Motor neuron (in vitro differentiated cells): ENCODE results near the gene PDZD11. TPM values are rescaled to one million over a fixed set of nuclear protein-coding genes. Genes with fewer than 3 reads are reported as not detected.
"Not testable (repeated sequence)": the region's sequence is repeated elsewhere in the genome, so short reads cannot be mapped to it uniquely, and the experiment has no call there.

ENCODE experiments used
- ATAC-seq, 8 experiments: fragments of 200-7000 bp; cut with Tn5 transposase; replicated peaks in 6 of 8; 2 replicates each; pipeline ENCODE4 v1.8.0; 2021; ENCODE audit warnings: mild to moderate bottlenecking in 8 of 8, moderate library complexity in 8 of 8
- H3K27ac ChIP-seq, 2 donors: fragments of 250-450 bp; sonication (Bioruptor Pico); 2 replicates each; pipeline ENCODE4 v1.9.0; 2021; ENCODE audit warnings: antibody characterized with exemption in 2 of 2, mild to moderate bottlenecking in 2 of 2, moderate library complexity in 1 of 2
- H3K4me1 ChIP-seq, 2 donors: fragments of 250-450 bp; sonication (Bioruptor Pico); replicated peaks in 1 of 2; 2 replicates each; pipeline ENCODE4 v1.6.1; 2021; ENCODE audit warnings: antibody characterized with exemption in 2 of 2, mild to moderate bottlenecking in 2 of 2, moderate library complexity in 1 of 2
- H3K4me3 ChIP-seq, 5 donors: fragments of 250-450 bp; sonication (Bioruptor Pico); 2 replicates each; pipeline ENCODE4 v1.9.0; 2021; ENCODE audit warnings: antibody characterized with exemption in 5 of 5, mild to moderate bottlenecking in 5 of 5, moderate library complexity in 4 of 5
- WGBS, 10 experiments: fragments of 450-650 bp; shearing (Covaris generic); methylation state at CpG; one replicate each; pipeline ENCODE4 v1.0.0; 2022; 5-methylcytosine and 5-hydroxymethylcytosine counted together
- in situ Hi-C, 9 experiments: fragments of 400-800 bp; cut with MboI; loops; one replicate each; pipeline ENCODE4 v1.15.0; 2021; ENCODE audit warnings: low sequenced_read_pairs in 9 of 9, low pct_unique_long_range_greater_than_20kb in 2 of 9; ENCODE audit not compliant: unreplicated experiment in 9 of 9
- total RNA-seq, 8 experiments: library from RNA; unstranded; fragments of 300-600 nt; gene quantifications; 2 replicates each; pipeline versions ENCODE4 v1.2.3 to v1.2.4, GENCODE V29; 2022

The PDZD11 gene
- 10 to 100 TPM; 46.9 to 87.1 (median 54.9) TPM for total RNA-seq

DNA sequence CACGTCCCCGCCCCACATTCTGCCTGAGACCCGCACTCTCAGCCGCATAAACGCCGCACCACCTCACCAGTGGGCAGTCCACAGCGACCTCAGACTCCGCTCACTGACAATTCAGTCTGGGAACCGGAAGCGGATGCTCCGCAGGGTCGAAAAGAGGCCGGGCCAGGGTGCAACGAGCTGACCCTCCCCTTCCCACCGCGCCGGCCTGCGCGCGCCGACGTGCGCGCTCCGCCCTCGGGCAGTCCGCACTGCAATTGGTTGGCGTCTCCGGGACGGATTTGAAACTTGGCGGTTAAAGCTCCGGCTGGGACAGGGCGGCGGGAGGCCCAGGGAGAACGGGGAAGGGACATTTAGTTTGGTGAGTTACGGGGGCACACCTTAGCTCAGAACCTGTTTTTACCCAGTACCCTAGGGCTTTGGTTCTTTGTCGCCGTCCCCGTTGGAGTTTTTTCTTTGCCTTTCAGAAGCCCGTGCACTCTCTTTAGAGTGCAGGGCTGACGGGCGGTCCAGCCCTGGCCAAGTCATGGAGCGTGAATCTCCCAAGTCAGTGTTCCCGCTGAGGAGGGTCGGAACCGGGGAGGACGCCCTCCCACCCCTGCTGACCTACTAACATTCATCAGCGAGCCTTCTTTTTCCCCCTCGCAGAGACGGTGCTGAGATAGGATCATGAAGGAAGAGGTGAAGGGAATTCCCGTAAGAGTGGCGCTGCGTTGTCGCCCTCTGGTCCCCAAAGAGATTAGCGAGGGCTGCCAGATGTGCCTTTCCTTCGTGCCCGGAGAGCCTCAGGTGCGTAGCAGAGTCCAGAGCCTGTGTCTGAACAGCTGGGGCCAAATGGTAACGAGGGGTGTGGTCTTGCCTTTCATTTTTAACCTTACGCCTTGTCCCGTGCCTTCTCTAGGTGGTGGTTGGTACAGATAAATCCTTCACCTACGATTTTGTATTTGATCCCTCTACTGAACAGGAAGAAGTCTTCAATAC, at the start of gene PDZD11, which contains the start of gene KIF4A:
TSS of gene PDZD11 (minus strand) at position 135 of the 978 bp plus-strand sequence. CDS start 586 bp downstream, outside the sequence.
TSS of gene KIF4A (plus strand) at position 312 of the 978 bp plus-strand sequence. CDS start at position 667, 355 bp downstream.
- in situ Hi-C loops, result no loop called here
- H3K4me1 ChIP-seq, result peaks cover 3% of the 10 kb centered on the region in 2 donors
- peak; percentile 98 to 100 (median 99) for ATAC-seq
- 0 to 33% (median 2%) methylated on average over 2 to 21 of the region's 62 CpGs; no CpG with 5 or more reads in 4 of the 10 experiments for WGBS, 10 experiments
- H3K4me3 ChIP-seq, result peak within 1 kb of the TSS; percentile 54 to 72 (median 65)
- H3K27ac ChIP-seq, result peak within 1 kb of the TSS; percentile 55 to 68

GRCh38 chrX:70338290-70338689, 48.6 kb upstream of the PDZD11 start:
- Histone ChIP-seq H3K4me1 (no peaks in the 10 kb centered on the region), H3K27ac (no peak overlapping the region), H3K4me3 (no peak overlapping the region)
- no peak for ATAC-seq
- in situ Hi-C loops, result no loop called here
- 45 to 100% (median 84%) methylated on average over 1 to 4 of the region's 4 CpGs; no CpG with 5 or more reads in 6 of the 10 experiments for WGBS, 10 experiments

DNA sequence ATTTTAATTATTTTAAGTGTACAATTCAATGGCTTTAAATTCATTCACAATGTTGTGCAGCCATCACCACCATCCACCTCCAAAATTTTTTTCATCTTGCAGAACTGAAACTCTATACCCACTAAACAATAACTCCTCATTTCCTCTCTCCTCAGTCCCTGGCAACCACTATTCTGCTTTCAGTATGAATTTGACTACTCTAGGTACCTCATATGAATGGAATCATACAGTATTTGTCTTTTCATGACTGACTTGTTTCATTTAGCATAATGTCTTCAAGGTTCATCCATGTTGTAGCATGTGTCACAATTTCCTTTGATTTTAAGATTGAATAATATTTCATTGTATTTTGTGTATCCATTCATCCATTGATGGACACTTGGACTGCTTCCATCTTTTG, 47.0 kb upstream of the PDZD11 start:
- Histone ChIP-seq H3K27ac (no peak overlapping the region), H3K4me3 (no peak overlapping the region), H3K4me1 (no peaks in the 10 kb centered on the region)
- in situ Hi-C loops, result no loop called here
- ATAC-seq, result no peak

DNA sequence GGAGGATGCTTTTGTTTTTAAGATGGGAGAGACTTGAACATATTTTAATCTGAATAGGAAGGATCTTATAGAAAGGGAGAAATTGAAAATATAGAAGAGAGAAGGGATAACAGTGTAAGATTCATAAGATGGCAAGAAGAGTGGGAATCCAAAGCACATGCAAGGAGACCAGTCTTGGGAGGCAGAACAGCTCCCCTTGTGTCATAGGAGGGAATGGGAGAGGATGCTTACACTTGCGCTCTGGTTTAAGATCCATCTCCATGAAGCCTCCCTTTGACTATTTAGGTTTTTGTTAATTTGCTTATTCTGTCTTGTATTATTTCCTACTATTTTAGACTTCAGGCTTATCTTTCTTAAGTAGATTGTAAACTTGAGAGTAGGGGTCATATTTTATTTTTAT, 42.9 kb upstream of the PDZD11 start:
- 40 to 100% (median 100%) methylated on average over 1 of the region's 1 CpG; no CpG with 5 or more reads in 3 of the 10 experiments for WGBS, 10 experiments
- no peak overlapping the region for H3K27ac ChIP-seq
- no peak for ATAC-seq

DNA sequence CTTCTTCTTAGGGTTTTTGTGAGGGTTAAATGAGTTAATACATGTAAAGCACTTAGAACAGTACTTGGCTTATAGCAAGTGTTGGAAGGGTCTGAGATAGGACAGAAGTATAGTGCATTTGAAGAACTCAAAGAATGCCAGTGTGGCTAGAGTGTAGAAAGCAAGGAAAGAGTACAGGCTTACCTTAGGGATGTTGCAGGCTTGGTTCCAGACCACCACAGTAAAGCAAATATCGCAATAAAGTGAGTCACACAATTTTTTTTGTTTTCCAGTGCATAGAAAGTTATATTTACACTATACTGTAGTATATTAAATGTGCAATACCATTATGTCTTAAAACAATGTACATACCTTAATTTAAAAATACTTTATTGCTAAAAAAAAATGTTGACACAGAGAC, 41.4 kb upstream of the PDZD11 start:
- 50 to 100% (median 80%) methylated on average over 1 of the region's 1 CpG; no CpG with 5 or more reads in 7 of the 10 experiments for WGBS, 10 experiments
- Histone ChIP-seq H3K4me3 (no peak overlapping the region), H3K4me1 (no peaks in the 10 kb centered on the region), H3K27ac (no peak overlapping the region)
- no peak for ATAC-seq
- in situ Hi-C loops, result no loop called here

More for the DNA sequence above, 42.9 kb upstream of the PDZD11 start:
- Histone ChIP-seq H3K4me3 (no peak overlapping the region), H3K4me1 (no peaks in the 10 kb centered on the region)
- in situ Hi-C loops, result no loop called here

DNA sequence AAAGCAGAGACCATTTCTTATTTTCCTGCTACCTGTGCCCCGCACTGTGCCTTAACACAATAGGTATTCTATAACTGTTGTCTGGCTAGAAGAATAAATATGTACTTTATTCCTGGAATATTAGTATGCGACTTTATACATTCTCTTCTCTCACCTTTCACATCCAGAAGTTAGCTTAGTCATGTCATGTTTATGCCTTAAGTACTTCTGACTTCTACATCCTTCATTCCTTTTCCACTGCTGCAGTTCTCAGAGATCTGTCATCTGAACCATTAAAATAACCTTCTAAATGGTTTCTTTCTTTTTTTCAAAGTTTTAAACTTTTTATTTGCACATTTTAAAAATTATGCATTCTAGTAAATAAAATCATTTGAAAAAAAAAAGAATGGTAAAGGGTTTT, 34.6 kb upstream of the PDZD11 start:
- Histone ChIP-seq H3K27ac (no peak overlapping the region), H3K4me1 (no peaks in the 10 kb centered on the region), H3K4me3 (no peak overlapping the region)
- WGBS, 10 experiments, result 59 to 100% (median 98%) methylated on average over 1 to 2 of the region's 2 CpGs; no CpG with 5 or more reads in 4 of the 10 experiments
- in situ Hi-C loops, result loop anchor here in 1 of 9 experiments (25.0 kb wide), 1 partner anchor 88 kb away; the partner anchor contains the start of gene GDPD2
- no peak for ATAC-seq

- ATAC-seq, H3K4me1 ChIP-seq, H3K4me3 ChIP-seq, H3K27ac ChIP-seq: not testable (repeated sequence)
- in situ Hi-C loops, result loop anchor here in 1 of 9 experiments (25.0 kb wide), 1 partner anchor 89 kb away; the partner anchor contains the start of gene GDPD2
- WGBS, 10 experiments, result 44 to 100% (median 88%) methylated on average over 1 to 6 of the region's 6 CpGs; no CpG with 5 or more reads in 5 of the 10 experiments
These were observed 33.9 kb upstream of the PDZD11 start for GRCh38 chrX:70323628-70324027.

GRCh38 chrX:70322784-70323183, 33.1 kb upstream of the PDZD11 start:
- H3K4me1 ChIP-seq, result no peaks in the 10 kb centered on the region
- no peak overlapping the region for H3K27ac ChIP-seq
- ATAC-seq, result no peak
- in situ Hi-C loops, result loop anchor here in 1 of 9 experiments (25.0 kb wide), 1 partner anchor 90 kb away; the partner anchor contains the start of gene GDPD2
- no peak overlapping the region for H3K4me3 ChIP-seq
- WGBS, 10 experiments, result 63 to 100% (median 82%) methylated on average over 1 to 4 of the region's 4 CpGs; no CpG with 5 or more reads in 3 of the 10 experiments

- H3K4me3 ChIP-seq, result no peak overlapping the region
- 55 to 100% (median 67%) methylated on average over 1 of the region's 1 CpG; no CpG with 5 or more reads in 7 of the 10 experiments for WGBS, 10 experiments
These were observed 23.8 kb upstream of the PDZD11 start for GRCh38 chrX:70313503-70313902.

GRCh38 chrX:70301716-70302115, 12.0 kb upstream of the PDZD11 start:
- no peak overlapping the region for H3K27ac ChIP-seq
- peak in 3 of 8 experiments; percentile 38 to 41 (median 41) for ATAC-seq
- H3K4me3 ChIP-seq, result no peak overlapping the region
- H3K4me1 ChIP-seq, result no peaks in the 10 kb centered on the region
- WGBS, 10 experiments, result 10 to 100% (median 40%) methylated on average over 1 to 3 of the region's 3 CpGs; no CpG with 5 or more reads in 5 of the 10 experiments
- in situ Hi-C loops, result loop anchor here in 1 of 9 experiments (25.0 kb wide), 1 partner anchor 111 kb away; the partner anchor contains the start of gene GDPD2

More at GRCh38 chrX:70313503-70313902, 23.8 kb upstream of the PDZD11 start:
- Histone ChIP-seq H3K4me1 (no peaks in the 10 kb centered on the region), H3K27ac (no peak overlapping the region)
- no peak for ATAC-seq
- in situ Hi-C loops, result loop anchor here in 1 of 9 experiments (25.0 kb wide), 1 partner anchor 99 kb away; the partner anchor contains the start of gene GDPD2

- Histone ChIP-seq H3K27ac (no peak overlapping the region), H3K4me3 (no peak overlapping the region), H3K4me1 (peaks cover 3% of the 10 kb centered on the region in 2 donors)
- in situ Hi-C loops, result no loop called here
- 39 to 100% (median 87%) methylated on average over 2 to 5 of the region's 5 CpGs; no CpG with 5 or more reads in 2 of the 10 experiments for WGBS, 10 experiments
- no peak for ATAC-seq
These were observed 3.9 kb upstream of the PDZD11 start for GRCh38 chrX:70293621-70294020.

- in situ Hi-C loops, result no loop called here
- 0% methylated on average over 1 of the region's 1 CpG; no CpG with 5 or more reads in 5 of the 10 experiments for WGBS, 10 experiments
- Histone ChIP-seq H3K27ac (no peak overlapping the region), H3K4me3 (no peak overlapping the region), H3K4me1 (peaks cover 3% of the 10 kb centered on the region in 2 donors)
- no peak for ATAC-seq
These were observed 3.1 kb upstream of the PDZD11 start for GRCh38 chrX:70292788-70293187.
